Brain microvascular endothelial cell (primary cell): ENCODE measurements around the gene ABCA5.
A peak's percentile ranks its signal among the peaks of the same experiment; 100 is the strongest.

Experiments
- DNase-seq: peaks from one replicate; pipeline ENCODE4 v3.0.0-alpha.2; 2020
- H3K27ac ChIP-seq: fragments of 250-450 bp; sonication (Bioruptor Pico); 2 replicates; pipeline ENCODE4 v1.5.1; 2020; ENCODE audit warnings: mild to moderate bottlenecking, moderate library complexity
- H3K27me3 ChIP-seq: fragments of 250-450 bp; sonication (Bioruptor Pico); replicated peaks from 2 replicates; pipeline ENCODE4 v1.5.1; 2020; ENCODE audit warnings: mild to moderate bottlenecking
- H3K36me3 ChIP-seq: fragments of 250-450 bp; sonication (Bioruptor Pico); replicated peaks from 2 replicates; pipeline ENCODE4 v1.5.1; 2020; ENCODE audit warnings: mild to moderate bottlenecking
- H3K4me3 ChIP-seq: 2 replicates; pipeline ENCODE4 v1.5.1; 2011; ENCODE audit warnings: low read depth, mild to moderate bottlenecking, control low read depth, low read length, moderate library complexity
- in situ Hi-C: cut with HindIII; loops from 2 replicates; pipeline ENCODE4 v1.10.0; 2017; ENCODE audit warnings: low sequenced_read_pairs, low pct_ligation_motif_present
- TF ChIP-seq, protein P1 (sequence below): IDR thresholded peaks from 2 replicates; pipeline ENCODE4 v1.5.1; 2011; ENCODE audit warnings: low read depth, mild to moderate bottlenecking, moderate library complexity, low read length, control low read depth, inconsistent platforms; ENCODE audit errors: missing control alignments

The ABCA5 gene

DNA sequence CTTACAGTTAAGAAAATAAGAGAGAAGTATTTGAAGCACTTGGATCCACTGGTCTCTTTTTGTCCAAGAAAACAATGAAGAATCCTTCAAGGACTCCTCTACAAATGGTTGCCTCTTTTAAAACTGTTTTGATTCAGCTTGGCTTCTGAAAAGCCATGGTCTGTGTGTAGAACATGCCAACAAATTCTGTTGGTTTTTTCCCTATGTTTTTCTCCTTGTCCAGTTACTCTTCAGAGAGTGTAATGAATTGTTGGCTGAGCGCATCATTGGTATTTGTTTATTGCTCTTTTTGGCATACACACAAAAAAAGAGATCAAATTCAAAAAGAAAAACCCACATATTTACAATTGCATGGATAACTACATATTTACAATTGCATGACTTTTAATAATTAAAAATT is 98.4 kb downstream of the ABCA5 start, which contains the start of gene ABCA10:
Gene ABCA10, minus strand, starts transcription at position 249 of the 400 bp plus-strand sequence. CDS start 3,466 bp downstream, outside the sequence.
- Histone ChIP-seq H3K36me3 (no peaks in the 10 kb centered on the region), H3K4me3 (no peak within 1 kb of the TSS), H3K27ac (no peak within 1 kb of the TSS), H3K27me3 (no peaks in the 10 kb centered on the region)
- TF ChIP-seq, protein P1, sequence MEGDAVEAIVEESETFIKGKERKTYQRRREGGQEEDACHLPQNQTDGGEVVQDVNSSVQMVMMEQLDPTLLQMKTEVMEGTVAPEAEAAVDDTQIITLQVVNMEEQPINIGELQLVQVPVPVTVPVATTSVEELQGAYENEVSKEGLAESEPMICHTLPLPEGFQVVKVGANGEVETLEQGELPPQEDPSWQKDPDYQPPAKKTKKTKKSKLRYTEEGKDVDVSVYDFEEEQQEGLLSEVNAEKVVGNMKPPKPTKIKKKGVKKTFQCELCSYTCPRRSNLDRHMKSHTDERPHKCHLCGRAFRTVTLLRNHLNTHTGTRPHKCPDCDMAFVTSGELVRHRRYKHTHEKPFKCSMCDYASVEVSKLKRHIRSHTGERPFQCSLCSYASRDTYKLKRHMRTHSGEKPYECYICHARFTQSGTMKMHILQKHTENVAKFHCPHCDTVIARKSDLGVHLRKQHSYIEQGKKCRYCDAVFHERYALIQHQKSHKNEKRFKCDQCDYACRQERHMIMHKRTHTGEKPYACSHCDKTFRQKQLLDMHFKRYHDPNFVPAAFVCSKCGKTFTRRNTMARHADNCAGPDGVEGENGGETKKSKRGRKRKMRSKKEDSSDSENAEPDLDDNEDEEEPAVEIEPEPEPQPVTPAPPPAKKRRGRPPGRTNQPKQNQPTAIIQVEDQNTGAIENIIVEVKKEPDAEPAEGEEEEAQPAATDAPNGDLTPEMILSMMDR: no peak
- in situ Hi-C loops: loop anchor here (25.0 kb wide), 1 partner anchor 441 kb away; no protein-coding TSS in a partner anchor
- no peak for DNase-seq

DNA sequence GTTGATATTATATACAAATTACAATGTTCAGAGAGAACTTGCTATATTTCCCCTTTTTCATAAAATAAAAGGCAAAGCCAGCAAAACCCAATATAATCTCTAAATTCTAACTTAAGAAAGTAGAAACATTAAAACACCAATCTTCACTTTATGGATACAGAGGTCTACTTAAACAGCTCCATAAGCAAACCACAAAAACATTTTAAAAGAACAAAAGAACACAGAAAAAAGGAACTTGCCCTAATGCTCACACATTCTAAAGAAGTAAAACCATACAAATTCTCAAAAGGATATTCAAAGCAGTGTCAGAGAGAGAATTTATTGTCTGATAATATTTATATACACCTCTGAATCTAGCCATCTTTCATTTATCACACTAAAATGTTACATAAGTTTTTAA is 98.9 kb downstream of the ABCA5 start:
- Histone ChIP-seq H3K4me3 (no peak overlapping the region), H3K27me3 (no peaks in the 10 kb centered on the region), H3K27ac (no peak overlapping the region), H3K36me3 (no peaks in the 10 kb centered on the region)
- in situ Hi-C loops: loop anchor here (25.0 kb wide), 1 partner anchor 441 kb away; no protein-coding TSS in a partner anchor
- DNase-seq: no peak
- TF ChIP-seq, protein P1: no peak

DNA sequence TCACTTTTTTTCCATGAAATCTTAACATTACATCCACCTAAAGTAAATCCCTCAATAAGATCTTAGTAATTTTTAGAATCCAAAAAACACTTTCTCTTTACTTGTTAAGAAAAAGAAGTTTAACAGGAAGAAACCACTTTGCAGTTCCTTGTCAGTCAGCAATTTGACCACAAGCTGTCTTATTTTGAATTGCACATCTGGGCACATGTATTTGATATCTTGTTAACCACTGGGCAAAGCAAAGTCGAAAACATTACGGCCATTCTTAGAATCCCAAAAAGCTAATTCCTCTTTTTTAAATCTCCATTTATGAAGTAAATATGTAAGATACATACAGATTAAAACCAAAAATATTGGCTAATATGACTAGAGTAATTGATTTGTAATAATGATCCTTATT is 99.4 kb downstream of the ABCA5 start:
- DNase-seq: no peak
- Histone ChIP-seq H3K27ac (no peak overlapping the region), H3K27me3 (no peaks in the 10 kb centered on the region), H3K4me3 (no peak overlapping the region), H3K36me3 (no peaks in the 10 kb centered on the region)
- in situ Hi-C loops: loop anchor here (25.0 kb wide), 1 partner anchor 440 kb away; no protein-coding TSS in a partner anchor
- TF ChIP-seq, protein P1: no peak

DNA sequence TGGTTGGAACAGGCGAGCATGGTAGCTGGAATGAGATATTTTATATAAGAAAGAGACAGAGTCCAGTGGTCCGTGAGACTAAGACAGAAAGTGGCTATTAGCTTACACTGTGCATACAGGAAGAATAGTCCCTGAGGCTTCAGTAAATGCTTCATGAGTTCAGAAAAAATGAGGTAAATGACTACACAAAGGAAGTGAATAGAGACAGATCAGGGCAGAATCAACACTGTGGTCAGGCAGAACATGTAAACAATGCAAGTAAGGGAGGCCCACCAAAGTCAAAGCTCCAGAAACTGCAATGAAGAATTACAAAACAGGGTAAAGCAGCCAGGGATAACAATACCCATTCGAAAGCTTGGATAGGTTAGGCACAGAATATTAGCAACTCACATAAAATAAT is 103.1 kb downstream of the ABCA5 start:
- no peak overlapping the region for H3K27ac ChIP-seq
- in situ Hi-C loops: no loop called here
- no peaks in the 10 kb centered on the region for H3K36me3 ChIP-seq
- no peak overlapping the region for H3K4me3 ChIP-seq
- DNase-seq: peak; percentile 53
- no peaks in the 10 kb centered on the region for H3K27me3 ChIP-seq
- TF ChIP-seq, protein P1: no peak

DNA sequence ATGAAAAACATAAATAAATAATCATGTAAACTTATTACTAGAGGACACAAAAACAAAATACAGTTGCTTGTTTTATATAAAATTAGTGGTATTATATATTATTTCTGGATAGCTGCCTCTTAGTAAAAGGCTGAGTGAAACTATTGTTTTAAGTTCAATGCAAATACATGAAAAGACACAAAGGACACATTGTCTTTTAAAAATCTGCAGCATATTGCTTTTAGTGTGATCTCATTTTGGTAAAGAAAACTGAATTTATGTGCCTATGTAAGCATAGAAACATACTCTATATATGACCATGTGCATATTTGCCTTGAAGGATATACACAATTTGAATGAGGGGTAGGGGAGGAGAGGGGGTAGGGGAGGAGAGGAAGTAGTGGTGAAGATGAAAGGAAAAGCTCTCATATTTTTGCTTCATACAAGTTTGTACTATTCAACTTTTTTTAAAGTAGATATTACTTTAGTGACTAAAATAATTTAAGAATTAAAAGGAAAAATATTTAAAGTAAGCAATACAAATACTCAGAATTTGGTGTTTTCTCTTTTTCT is 104.2 kb downstream of the ABCA5 start:
- Histone ChIP-seq H3K4me3 (no peak overlapping the region), H3K27me3 (no peaks in the 10 kb centered on the region), H3K36me3 (no peaks in the 10 kb centered on the region), H3K27ac (no peak overlapping the region)
- no peak for DNase-seq
- in situ Hi-C loops: no loop called here
- TF ChIP-seq, protein P1: no peak

DNA sequence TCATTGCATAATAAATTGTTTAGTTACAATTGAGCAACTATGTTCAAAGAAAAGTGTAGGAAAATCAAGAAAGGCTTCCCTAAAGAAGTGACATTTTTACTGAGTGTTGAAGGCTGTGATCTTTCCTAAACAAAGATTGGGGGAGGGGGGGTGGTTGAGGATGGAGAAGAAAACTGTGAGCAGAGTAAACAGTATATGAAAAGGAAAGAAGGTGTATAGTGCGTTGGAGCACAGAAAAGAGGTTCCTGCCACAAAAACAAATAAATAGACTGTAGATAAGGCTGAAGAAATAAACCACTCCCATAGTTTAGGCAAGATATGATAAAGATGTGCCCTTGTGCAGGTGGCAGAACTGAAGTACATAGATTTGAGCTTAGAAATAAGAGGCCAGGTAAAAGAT is 106.8 kb downstream of the ABCA5 start:
- TF ChIP-seq, protein P1: no peak
- no peaks in the 10 kb centered on the region for H3K27me3 ChIP-seq
- no peak overlapping the region for H3K27ac ChIP-seq
- no peak overlapping the region for H3K4me3 ChIP-seq
- in situ Hi-C loops: no loop called here
- H3K36me3 ChIP-seq: no peaks in the 10 kb centered on the region
- DNase-seq: no peak
